ENCODE results near the gene ITIH4.

ITIH4 gene

DNA sequence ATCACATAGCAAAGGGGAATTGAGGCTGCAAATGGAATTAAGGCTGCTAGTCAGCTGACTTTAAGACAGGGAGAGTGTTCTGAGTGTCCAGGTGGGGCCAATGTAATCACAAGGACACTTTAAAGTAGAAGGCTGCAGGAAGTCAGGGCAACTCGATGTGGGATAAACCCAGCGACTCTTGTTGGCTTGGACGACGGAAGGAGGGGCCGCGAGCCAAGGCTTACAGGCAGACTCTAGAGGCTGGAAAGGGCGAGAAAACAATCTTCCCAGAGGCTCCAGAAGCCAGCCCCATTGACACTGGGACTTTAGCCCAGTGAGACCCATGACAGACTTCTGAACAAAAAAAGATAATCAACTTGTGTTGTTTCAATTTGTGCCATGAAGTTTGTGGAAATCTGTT, 17.3 kb upstream of the ITIH4 start:
- DNase-seq, result no peak

DNA sequence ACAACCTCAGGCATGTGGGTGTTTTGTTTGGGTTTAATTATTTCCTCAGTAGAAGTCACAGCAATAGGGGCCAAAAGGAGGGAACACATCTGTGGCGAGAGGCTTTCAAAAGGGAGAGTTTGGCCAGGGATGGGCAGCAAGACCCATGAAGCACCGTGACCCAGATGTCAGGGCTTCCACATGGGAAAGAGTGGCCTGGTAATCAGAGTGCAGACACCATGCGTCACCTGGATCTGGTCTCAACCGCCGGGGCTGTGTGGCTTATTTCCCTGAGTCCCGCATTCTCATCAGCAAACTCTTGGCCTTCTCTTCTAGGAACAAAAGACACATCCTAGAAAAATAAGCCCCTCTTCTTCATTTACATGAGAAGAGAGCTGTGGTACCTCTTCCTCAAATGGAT, 16.8 kb upstream of the ITIH4 start:
- no peak for DNase-seq

DNA sequence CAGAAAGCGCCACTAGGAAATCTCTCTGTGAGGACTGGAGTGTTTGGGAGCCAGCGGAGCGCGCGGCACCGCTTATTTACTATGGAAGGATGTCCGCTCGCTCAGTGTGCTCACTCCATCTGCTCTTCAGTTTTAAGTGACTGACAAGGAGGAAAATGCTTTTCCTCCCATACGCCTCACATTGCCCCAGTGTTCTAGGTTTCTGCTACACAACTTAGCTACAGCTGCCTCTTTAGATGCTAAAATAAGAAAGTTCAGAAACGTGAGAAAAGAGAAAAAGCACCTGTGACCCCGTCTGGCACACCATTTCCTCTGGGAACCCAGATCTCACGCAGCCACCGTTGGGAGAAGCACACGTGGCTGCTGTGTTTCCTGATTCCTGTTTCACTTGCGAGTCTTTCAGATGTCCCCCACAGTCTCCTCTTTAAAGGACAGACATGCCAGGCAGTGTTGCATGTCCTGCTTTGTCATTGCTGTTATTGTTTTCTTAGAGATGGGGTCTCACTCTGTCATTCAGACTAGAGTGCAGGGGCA, 16.0 kb upstream of the ITIH4 start:
- DNase-seq, result no peak

DNA sequence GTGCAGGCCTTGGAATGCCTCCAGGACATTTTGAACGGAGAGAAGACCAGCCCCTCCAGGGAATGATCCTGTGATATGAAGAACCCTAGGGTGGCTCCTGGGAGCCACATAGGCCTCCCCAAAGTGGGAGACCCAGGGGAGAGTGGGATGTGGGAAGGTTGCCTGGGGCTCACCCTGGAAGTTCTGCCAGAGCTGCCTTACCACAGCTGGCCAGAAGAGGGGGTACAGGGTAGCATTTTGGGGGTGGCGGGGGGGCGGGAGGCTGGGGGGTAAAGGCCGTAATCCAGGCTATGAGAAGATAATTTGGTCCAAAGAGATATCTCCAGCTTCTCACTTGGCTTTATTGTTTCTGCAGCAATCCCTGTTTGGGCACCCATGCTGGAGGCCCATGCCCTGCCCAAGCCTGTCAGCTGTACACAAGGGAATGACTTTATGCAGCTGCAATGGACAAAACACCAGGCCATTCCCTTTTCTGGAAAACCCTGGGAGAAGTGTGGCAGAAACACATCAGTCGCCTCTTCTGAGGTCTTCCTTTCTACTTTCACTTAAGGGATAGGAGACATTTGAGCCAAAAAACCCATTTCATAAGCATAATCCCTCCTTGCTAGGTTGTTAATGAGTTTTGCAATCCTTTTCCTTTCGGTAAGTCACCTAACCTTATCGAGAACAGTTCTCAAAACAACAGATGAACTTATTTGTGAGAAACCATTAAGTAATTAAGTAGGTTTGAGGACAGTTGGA, 15.4 kb upstream of the ITIH4 start:
- DNase-seq, result peak; percentile 6 to 26

DNA sequence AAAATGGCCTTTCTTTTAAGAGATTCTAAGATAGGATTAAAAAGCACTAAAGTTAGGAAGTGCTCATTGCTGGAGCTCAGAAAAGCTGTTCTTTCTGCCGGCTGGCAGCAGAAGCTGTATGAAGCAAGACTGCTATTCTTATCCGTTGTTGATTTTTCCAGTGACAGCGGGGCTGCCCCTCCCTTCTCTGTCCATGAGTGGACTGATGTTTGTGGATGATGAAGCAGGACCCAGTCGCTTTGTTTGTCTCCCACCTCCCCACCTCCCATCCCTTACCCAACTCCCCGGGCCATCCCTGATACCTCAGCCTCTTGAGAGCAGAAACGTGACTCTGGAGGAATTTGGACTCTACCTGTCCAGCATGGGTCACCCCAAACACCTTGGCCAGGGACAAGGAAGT, 14.7 kb upstream of the ITIH4 start:
- no peak for DNase-seq

DNA sequence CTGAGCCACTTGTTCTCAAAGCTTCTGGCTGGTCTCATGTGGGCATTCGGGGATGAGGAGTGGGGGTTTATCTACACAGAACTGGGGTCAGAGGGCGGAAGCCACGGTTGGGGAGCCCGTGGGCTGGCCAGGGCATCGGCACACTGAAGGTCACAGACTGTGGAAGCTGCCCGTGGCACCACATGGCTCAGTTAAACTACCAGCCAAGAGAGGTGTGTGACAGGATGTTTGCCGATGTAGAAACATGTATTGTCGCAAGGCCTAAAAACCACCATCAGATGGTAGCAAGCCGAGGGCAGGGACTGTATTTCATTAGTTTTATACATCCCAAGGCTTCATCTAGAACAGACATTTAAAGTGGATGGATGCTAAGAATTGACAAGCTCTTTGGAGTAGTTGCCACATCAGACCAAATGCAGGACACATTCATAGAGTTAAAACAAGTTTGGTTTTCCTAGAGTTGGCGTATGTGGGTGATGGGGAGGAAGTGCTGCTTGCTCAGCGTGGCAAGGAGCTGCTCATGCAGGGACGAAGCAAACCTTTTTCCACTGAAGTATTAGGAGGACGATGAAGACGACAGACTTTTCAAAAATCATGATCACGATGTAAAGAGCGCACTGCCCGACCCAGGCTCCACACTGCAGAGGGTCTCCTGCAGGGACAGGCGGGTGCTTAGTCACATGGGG, 14.0 kb upstream of the ITIH4 start:
- DNase-seq, result no peak

DNA sequence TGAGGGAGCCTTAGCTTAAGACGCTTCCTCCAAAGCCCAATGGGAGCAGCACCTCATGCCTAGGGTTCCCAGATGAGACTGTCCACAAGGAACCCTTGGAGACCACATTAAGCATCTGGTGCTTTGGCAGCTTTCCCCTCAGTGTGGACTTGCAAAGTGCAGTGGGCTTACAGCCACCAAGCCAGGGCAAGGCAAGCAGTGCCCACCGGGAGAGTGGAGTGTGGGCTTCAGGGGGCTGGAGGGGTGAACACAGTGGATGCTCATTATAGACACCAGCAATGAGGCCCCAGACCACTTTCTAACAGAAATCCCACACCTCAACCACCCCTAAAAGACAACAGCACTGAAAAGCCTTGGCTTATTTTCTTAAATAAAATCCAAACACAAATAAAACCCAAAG, 13.4 kb upstream of the ITIH4 start:
- DNase-seq, result no peak

DNA sequence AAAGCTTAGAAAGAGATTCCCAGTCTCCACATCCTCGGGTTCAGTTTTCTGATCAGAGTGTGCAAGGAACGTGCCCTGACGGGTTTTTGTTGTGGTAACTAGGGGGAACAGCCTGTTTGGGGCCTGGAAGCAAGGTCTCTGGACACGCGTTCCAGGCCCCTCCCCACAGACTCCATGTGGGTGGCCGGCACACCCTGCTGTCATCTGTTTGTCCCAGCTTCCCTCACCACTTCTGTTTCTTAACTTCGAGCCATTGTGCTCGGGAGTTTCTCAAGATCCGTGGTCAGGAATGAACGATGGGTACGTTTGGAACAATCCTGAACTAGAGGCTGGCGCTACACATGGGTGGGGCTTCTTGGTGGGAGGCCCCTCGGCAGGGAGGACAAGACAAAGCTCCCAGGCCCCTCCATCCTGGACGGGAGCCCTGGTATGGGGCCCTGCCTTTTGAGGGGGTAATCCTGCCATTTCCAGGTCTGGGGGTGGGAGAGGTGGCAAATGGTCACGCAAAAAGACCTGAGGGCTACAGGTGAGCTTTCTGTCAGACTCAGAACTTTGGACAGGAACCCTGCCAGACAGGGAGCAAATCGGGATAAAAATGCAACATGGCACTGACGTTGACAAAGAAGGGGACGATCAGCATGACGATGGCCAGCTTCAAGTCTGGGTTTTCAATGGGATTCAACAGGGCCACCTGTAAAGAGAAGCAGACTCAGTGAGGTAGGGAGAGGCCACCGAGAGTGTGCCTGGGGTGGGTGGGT, 12.8 kb upstream of the ITIH4 start:
- no peak for DNase-seq

DNA sequence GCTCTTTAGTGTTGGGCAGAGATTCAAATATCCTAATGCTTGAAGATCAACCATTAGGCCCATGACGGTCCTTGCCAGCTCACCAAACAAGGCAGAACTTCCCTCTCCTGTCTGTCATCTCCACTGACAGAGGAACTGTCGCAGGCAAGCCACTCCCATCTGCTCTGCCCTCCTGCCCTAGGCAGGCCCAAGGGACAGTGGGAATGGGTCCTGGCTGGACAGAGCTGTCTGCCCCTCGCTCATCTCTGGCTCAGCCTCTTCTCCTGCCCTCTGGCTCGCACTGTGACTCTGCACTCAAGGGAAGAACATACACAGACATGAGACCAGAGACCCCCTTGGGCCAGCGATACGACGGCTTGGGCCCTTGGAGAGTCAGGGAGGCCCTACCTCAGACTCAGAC, 12.0 kb upstream of the ITIH4 start:
- no peak for DNase-seq

DNA sequence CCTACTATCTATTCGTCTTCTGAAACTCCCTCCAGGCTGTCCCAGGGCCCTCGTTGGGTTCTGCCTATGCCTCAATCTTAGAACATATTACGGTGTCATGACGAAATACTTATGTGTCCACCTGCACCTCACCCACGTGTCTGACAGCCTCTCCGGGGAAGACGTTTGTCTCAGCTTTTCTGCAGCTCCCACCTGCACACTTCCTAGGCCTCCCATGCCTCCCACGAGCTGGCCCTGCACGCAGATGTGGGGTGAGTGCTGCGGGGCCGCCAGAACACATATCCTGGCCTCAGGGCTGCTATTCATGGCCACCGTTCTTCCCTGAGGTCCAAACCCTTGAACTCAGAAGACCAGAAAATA, 11.5 kb upstream of the ITIH4 start:
- no peak for DNase-seq

DNA sequence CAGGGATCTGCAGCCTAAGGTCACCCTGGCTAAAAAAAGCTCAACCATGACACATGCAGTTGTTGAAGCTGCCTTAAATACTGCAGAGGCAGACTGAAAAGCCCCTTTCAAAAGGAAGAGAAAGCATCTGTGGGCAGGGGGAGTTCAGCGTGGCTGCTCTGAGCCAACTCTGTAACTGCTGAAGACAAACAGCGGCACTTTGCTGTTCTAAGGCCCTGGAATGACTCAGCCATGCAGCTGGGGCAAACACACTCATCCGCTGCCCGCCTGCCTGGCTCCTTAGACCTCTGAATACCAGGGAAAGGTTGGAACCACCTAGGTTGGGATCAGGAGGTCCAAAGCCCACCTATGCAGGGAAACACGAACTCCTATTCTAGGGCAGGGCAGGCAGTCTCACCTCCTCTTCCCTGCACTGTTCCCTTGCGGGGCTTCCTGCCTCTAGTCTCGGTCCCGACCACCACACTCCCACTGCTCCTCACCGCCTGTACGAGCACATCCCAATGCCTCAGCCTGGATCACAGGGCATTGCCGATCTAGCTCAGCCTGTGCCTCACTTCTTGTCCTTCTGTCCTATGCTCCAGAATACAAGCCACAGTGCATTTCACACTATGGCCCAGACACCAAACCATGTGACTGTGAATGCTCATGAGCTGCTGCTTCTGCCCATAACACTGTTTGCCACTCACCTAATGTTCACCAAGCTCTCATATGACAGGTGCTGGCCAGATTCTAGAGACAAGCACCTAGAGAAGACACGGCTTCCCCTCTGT, 10.9 kb upstream of the ITIH4 start:
- DNase-seq, result no peak

DNA sequence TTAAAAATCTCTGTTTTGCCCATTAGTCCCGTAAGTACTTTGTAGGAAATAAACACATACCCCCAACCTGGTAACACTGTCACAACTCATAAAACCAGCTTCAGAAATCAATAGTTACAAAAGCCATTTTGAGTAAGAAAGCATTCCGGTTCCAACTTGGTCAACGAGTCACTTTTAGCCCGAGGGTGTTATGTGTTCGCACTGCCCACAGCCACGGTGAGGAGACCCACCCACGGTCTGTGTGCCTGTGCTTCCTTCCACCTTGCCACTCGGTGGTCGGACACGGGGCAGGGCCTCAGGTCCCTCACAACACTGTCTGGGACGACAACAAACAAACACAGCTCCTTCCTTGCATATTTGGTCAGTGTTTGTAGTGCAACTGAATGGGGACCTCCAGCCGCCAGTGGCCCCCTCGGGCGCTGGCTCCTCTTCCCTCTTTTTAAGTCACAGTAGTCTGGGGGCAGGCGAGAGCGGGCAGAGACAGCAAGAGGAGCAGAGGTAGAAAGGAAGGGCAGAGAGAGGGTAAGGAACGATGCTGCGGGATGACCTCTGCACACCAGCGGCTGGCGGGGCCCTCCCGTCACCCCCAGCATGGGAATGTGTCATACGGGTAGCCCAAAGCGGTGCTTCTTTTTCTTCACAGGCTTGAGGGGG, 9.5 kb upstream of the ITIH4 start:
- no peak for DNase-seq

DNA sequence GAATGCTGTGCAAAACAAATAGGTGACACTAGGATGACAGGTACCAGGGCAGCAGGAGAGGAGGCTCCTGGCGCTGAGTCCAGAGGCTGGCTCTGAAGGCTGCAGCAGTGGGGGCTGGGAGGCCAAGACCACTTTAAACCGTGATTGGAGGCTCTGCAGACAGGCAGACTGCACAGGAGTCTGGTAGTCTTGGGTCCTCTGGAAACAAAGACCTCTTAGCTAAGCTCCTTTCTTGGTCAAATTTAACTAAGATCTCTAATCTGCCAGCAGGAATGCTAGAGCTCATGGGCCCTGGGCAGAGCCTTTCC, 8.8 kb upstream of the ITIH4 start:
- DNase-seq, result no peak

DNA sequence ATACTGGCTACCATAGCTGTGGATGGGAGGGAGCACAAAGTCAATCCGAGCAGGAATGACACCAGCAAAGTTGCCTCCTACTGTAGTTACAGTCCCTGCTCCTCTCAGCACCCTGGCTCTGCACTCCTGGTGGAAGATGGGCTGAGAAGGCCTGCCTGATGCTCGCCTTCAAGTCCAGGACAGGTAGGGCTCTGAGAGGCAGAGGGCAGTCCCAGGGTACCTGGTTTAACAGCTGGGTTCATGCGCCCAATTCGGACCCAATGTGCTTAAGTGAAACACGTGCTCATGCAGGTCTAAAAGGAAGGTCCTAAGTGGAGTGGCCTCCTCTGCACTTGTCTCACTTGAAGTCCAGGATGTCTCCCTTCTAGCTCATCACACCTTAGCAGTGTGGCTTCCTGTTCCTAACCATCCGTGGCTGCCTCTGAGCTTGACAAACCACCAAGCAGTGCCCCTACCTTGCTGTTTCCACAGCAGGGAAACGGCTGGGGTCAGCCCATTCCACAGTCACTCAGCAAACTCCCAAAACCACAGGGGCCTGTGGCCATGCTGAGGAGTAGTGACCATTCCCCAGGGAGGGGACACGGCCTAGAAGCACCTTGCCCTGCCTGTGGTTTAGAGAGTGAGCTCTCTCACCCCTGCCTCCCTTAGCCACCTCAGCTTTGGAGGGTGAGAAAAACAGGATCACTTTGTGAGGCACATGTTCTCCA, 8.2 kb upstream of the ITIH4 start:
- DNase-seq, result no peak

DNA sequence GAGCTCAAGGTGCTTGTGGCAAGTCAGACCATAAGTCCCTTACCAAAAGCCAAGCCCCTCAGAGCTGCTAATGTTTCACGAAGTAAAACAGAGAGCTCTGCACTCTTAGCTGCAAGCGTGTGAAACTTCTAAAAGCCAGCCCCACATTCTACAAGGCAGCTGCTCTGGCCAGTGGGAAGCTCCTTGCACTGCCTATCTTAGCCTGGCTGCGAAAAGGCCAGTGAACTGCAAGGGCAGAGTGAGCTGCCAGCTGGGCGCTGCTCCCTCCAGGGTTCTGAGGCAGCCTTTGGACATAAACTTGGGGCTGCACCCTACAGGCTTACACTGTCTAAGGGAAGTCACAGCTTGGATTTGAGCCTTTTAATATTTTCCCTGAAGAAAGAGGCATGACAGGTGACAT, 6.5 kb upstream of the ITIH4 start:
- DNase-seq, result no peak

DNA sequence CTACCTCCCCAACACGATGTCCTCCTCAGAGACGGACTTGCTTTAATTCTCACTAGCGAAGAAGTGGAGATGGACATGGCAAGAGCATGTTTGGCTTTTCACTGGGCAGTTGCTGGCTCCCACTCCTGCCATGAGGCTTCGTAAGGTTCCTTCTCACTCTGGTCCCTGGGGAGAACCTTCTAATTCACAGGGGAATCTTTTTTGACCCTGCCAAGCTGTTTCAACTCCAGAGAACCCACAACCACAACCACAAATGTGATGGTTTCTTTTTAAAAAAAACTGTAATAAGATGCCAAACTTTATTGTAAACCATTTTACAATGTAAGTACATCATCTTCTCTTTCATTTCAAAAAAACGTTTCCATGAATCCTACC, 6.0 kb upstream of the ITIH4 start:
- no peak for DNase-seq

DNA sequence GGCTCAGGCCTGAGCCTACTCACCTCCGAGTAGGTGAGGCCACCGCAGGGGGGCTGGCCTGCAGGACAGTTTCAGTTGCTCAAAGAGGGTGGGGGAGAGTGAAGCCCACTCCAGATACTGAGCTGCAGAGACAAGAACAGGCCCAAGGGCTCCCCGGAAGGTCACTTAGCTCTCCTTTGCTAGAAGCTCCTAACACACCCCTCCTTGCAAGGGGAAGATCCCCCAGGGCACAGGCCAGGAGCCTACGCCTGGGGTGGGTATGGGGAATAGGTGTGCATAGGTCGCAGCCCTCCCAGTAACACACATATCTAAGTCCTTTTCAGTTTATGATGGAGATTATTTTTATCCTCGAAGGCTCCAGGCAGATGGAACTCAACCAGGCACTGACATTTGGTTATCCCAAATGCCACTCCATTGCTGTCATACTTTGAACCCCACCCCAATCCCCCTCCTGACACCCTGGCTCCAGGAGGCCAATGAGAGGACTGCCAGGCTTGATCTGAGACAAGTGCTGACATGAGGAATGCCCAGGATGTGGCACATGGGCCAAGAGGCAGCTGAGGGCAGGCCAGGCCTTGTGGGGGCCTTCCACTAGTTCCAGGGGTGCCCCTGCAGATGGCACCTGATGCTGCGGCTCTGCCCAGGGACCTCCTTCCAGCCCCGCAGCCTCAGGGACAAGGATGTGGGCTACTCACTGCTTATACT, 5.4 kb upstream of the ITIH4 start:
- DNase-seq, result no peak

DNA sequence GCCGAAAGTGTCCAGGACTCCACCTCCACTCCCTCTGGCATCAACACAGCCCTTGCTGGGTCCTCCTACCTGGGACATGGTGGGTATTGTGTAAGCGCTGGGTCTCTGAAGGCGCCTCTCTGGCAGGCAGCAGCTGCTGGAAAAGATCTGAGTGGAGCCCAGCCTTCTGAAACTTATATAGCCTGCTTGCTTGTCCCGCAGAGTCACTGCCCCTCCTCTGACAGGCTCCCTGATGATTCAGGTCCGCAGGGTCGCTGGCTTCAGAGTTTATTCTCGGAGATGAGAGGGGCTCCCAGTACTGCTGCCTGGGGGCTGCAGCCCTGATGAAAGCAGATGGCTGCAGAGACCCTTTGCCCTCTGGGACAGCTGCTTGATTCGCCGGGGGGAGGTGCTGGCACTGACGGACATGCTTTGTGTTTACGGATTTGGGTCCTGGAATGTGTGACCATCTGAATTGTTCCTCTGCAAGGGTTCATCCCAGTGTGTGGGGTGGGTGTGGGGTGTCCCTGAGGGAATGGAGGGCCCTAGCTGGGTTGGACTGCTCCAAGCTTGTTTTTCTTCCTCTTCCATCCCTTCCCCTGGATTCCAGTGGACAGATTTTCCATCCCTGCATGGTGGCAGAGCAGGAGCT, 4.5 kb upstream of the ITIH4 start, which contains the start of gene MUSTN1:
MUSTN1 (minus strand) TSS at position 149 of the 631 bp plus-strand sequence; CDS start at position 78, 71 bp downstream.
- DNase-seq, result no peak

DNA sequence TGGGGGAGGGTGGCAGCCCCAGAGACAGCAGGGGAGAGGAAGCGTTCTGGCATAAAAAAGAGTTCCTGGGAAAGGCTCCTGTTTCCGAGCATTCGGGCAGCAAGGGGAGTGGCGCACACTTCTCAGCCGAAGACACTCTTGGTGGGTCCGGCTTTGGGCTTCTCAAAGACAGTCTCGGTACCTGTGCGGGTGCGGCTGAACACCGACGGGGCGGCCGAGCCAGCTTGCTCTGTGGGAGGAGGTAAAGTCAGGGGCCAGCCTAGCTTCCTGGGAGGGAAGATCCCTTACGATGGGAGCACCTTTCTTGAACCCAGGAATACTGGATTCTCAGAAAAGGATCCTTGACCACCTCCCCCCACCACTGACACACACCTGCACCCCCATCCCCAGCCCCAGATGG, 2.7 kb upstream of the ITIH4 start:
- DNase-seq, result no peak

DNA sequence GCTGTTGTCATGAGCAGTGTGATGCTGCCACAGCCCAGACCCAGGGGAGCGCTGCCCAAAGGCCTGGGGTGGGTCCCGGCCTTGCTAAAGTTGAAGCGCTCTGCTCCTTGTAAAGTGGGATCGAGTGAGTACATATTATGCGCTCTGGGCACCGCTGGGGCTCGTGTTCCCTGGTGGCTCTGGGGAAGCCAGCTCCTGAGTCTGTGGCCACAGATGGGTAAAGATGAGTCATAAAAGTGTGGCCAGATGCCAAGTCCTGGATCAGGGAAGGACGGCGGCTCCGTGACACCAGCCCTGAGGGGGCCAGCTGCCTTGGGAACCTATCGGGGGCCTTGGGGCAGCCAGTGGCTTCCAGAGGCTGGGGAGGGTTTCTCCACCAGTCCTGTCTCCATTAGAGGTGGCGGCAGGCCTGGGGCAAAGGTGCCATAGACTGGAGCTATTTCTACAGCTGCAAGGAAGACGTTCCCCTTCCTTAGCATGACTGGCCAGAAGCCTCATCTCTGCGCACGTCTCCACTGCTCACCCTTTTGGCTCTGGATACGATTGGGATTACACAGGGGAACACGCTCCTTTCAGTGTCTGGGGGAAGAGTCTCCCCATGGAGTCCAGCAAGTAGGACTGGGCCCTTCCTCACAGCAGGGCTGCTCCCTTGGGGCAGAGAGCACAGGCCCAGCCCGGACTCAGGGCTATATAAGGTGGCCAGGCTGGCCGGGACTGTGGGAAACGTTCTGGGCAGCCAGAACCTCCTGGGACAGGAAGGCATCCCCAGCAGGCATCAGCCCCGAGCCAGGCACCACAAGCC, 1.2 kb upstream of the ITIH4 start:
- DNase-seq, result no peak
